Heart right ventricle (tissue), 16 donors: Measurements from ENCODE around the gene RXRA. TPM values are rescaled to one million over a fixed set of nuclear protein-coding genes. Genes with fewer than 3 reads are reported as not detected.

ENCODE experiments used
- ATAC-seq, 8 donors: fragments of 200-7000 bp; cut with Tn5 transposase; one replicate each; pipeline ENCODE4 v1.9.1; 2020; ENCODE audit warnings: mild to moderate bottlenecking in 8 of 8, moderate library complexity in 8 of 8, moderate number of reproducible peaks in 1 of 8
- DNase-seq, 2 donors: peaks; one replicate each; pipeline ENCODE4 v3.0.0-alpha.2; 2020
- H3K27ac ChIP-seq, 10 donors: fragments of 200-600 bp; sonication (generic) in 2 of 10; one replicate each; pipeline versions ENCODE4 v1.5.0 to v1.8.0; 2020 to 2022; ENCODE audit warnings: mild to moderate bottlenecking in 3 of 10
- H3K27me3 ChIP-seq, 7 donors: fragments of 200-600 bp; one replicate each; pipeline ENCODE4 v1.8.0; 2021 to 2022; ENCODE audit warnings: mild to moderate bottlenecking in 2 of 7
- H3K36me3 ChIP-seq, 9 donors: fragments of 200-600 bp; sonication (generic) in 1 of 9; one replicate each; pipeline versions ENCODE4 v1.5.0 to v1.8.0; 2020 to 2022; ENCODE audit warnings: mild to moderate bottlenecking in 2 of 9
- H3K4me1 ChIP-seq, 9 donors: fragments of 200-600 bp; sonication (generic) in 1 of 9; one replicate each; pipeline versions ENCODE4 v1.5.0 to v1.8.0; 2020 to 2022; ENCODE audit warnings: mild to moderate bottlenecking in 4 of 9
- H3K4me3 ChIP-seq, 10 donors: fragments of 200-600 bp; sonication (generic) in 2 of 10; one replicate each; pipeline versions ENCODE4 v1.5.0 to v1.8.0; 2020 to 2022; ENCODE audit warnings: mild to moderate bottlenecking in 7 of 10, moderate library complexity in 2 of 10
- H3K9me3 ChIP-seq, 11 donors: fragments of 200-600 bp in 10 of 11; sonication (generic) in 2 of 11; one replicate each; pipeline versions ENCODE4 v1.5.0 to v1.8.0; 2013 to 2022; ENCODE audit warnings: mild to moderate bottlenecking in 2 of 11, control low read depth in 1 of 11, moderate library complexity in 1 of 11
- WGBS, 2 donors: extraction: QIAGEN DNeasy Blood & Tissue Kit; methylation state at CpG; one replicate each; pipeline ENCODE4 v1.1.7; 2013; ENCODE audit warnings: inconsistent platforms in 1 of 2; 5-methylcytosine and 5-hydroxymethylcytosine counted together
- intact Hi-C, 10 donors: fragments of 100-400 bp; cut with DNase I; formaldehyde crosslinking; loops; one replicate each; pipeline versions ENCODE4 v1.11.1 to v1.14.2; 2022
- polyA plus RNA-seq, 2 donors: library from polyadenylated mRNA; stranded (reverse); fragments of 200-250 nt; gene quantifications; one replicate each; pipeline ENCODE4 v1.2.3, GENCODE V29; 2013
- total RNA-seq, 10 donors: library from RNA; stranded (reverse); fragmentation: NEBNext Ultra II Directional in 3 of 10; extraction: Animal tissue kit (Norgen Biotek cat#: 25700) in 3 of 10; gene quantifications; one replicate each; pipeline versions ENCODE4 v1.2.1 to v1.2.4, GENCODE V29; 2021 to 2023
- TF ChIP-seq, protein P1 (sequence below), 9 donors: fragments of 200-600 bp; sonication (generic) in 2 of 9; IDR thresholded peaks; one replicate each; pipeline versions ENCODE4 v1.5.0 to v1.8.0; 2021 to 2022; ENCODE audit warnings: antibody characterized with exemption in 9 of 9, mild to moderate bottlenecking in 5 of 9, moderate library complexity in 1 of 9
- donor health status: Arrhythmogenic right ventricular cardiomyopathy.
- donor health status: ischemic (EF 13 %, LVEDD 7.1; RV severe dilation, severe dysfunction).
- donor health status: healthy with polysubstance abuse.
- donor health status: DM: no; HTN: yes; CAD: no.
- donor health status: DM: no; HTN: no; CAD: no.
- donor health status: ischemic (EF 25% LVEDD 6.9; RV normal size, moderate dysfunction).
- donor health status: ischemic (EF 25% LVEDD 5.7; RV mildly dilated, moderate dysfunction).
- donor health status: healthy.
- donor health status: DM: yes; HTN: yes; CAD: no.
- donor health status: Ischemic cardiomyopathy.
- donor health status: ischemic (EF 35%, LVEDD 5.7; RV mildly dilated, moderate dysfunction).
- donor health status: nonischemic (EF 11% LVEDD 7.7; RV severe dilation, severe dysfunction).
- donor health status: DM: yes; HTN: yes; CAD: no.
- donor health status: PGD.
- donor health status: ischemic (EF 29% LVEDD 5.4; RV normal size, mild dysfunction).
- donor health status: nonischemic (EF 23%, LVEDD 6.1; RV moderate dilation, normal function).

The RXRA gene
- total and polyA plus RNA-seq, 12 donors = 22.6 to 92.3 (median 42.0) TPM

DNA sequence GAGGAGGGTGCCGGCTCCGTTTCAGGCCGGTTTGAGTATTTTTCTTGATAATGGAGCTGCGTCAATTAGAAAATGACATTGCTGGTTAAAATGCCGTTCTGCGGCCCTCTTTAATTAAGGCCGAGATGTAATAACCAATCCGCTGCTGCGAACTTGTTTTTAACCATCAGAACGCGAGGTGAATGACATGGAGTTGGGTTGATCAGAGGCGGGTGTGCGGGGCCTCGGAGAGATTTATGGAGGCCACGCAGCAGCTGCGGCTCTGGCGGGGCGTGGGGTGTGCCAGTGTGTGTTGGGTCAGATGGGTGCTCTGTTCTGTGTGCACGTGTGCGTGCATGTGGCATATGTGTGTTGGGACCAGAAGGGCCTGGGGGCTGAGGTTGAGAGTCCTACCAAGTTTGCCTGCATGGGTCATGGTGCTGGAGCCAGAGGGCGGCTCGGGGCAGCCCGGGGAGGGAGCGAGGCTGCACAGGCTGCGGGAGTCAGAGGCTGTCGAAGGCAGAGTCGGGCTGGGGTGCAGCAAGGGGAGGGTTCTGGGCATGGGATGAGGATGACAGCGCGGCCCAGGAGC, 25.4 kb downstream of the RXRA start:
- no peak for DNase-seq
- Histone ChIP-seq H3K4me1 (peaks cover 74 to 100% (median 98%) of the 10 kb centered on the region in 9 donors), H3K4me3 (no peak overlapping the region), H3K36me3 (peaks cover 0 to 5% (median 0%) of the 10 kb centered on the region in 9 donors), H3K9me3 (no peaks in the 10 kb centered on the region), H3K27me3 (no peaks in the 10 kb centered on the region), H3K27ac (peak overlapping the region in 2 of 10 donors; percentile 39 to 63)
- 80 to 86% methylated on average over 29 of the region's 29 CpGs for WGBS, 2 donors
- TF ChIP-seq, protein P1, sequence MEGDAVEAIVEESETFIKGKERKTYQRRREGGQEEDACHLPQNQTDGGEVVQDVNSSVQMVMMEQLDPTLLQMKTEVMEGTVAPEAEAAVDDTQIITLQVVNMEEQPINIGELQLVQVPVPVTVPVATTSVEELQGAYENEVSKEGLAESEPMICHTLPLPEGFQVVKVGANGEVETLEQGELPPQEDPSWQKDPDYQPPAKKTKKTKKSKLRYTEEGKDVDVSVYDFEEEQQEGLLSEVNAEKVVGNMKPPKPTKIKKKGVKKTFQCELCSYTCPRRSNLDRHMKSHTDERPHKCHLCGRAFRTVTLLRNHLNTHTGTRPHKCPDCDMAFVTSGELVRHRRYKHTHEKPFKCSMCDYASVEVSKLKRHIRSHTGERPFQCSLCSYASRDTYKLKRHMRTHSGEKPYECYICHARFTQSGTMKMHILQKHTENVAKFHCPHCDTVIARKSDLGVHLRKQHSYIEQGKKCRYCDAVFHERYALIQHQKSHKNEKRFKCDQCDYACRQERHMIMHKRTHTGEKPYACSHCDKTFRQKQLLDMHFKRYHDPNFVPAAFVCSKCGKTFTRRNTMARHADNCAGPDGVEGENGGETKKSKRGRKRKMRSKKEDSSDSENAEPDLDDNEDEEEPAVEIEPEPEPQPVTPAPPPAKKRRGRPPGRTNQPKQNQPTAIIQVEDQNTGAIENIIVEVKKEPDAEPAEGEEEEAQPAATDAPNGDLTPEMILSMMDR (IDR thresholded peaks at IDR 0.05) = no peak
- intact Hi-C loops = no loop called here
- no peak for ATAC-seq

GRCh38 chr9:134352247-134352933, 26.1 kb downstream of the RXRA start:
- Histone ChIP-seq H3K27me3 (no peaks in the 10 kb centered on the region), H3K36me3 (peaks cover 0 to 5% (median 0%) of the 10 kb centered on the region in 9 donors), H3K9me3 (no peaks in the 10 kb centered on the region), H3K4me3 (no peak overlapping the region), H3K27ac (peak overlapping the region in 3 of 10 donors; percentile 39 to 63 (median 44)), H3K4me1 (peaks cover 71 to 100% (median 100%) of the 10 kb centered on the region in 9 donors)
- intact Hi-C loops = no loop called here
- WGBS, 2 donors = 69 to 73% methylated on average over 18 of the region's 18 CpGs
- ATAC-seq (peak in 3 of 8 donors; percentile 6 to 23 (median 13)), DNase-seq (no peak)
- TF ChIP-seq, protein P1 (IDR thresholded peaks at IDR 0.05) = no peak

- WGBS, 2 donors = 50 to 54% methylated on average over 12 of the region's 12 CpGs
- DNase-seq = peak in 1 of 2 donors; percentile 67
These were observed 27.3 kb downstream of the RXRA start for GRCh38 chr9:134353539-134353938.

GRCh38 chr9:134355158-134355557, 28.9 kb downstream of the RXRA start:
- DNase-seq (no peak), ATAC-seq (no peak)
- TF ChIP-seq, protein P1 (IDR thresholded peaks at IDR 0.05) = no peak
- intact Hi-C loops = no loop called here
- Histone ChIP-seq H3K27me3 (no peaks in the 10 kb centered on the region), H3K27ac (peak overlapping the region in 1 of 10 donors; percentile 1), H3K36me3 (no peaks in the 10 kb centered on the region), H3K9me3 (no peaks in the 10 kb centered on the region), H3K4me3 (no peak overlapping the region), H3K4me1 (peaks cover 66 to 100% (median 100%) of the 10 kb centered on the region in 9 donors)
- WGBS, 2 donors = 66 to 69% methylated on average over 8 of the region's 8 CpGs

More at GRCh38 chr9:134353539-134353938, 27.3 kb downstream of the RXRA start:
- TF ChIP-seq, protein P1 (IDR thresholded peaks at IDR 0.05) = no peak
- Histone ChIP-seq H3K36me3 (peaks cover 0 to 5% (median 0%) of the 10 kb centered on the region in 9 donors), H3K27me3 (no peaks in the 10 kb centered on the region), H3K4me1 (peaks cover 72 to 100% (median 100%) of the 10 kb centered on the region in 9 donors), H3K27ac (peak overlapping the region in 3 of 10 donors; percentile 8 to 63 (median 49)), H3K4me3 (no peak overlapping the region), H3K9me3 (no peaks in the 10 kb centered on the region)
- intact Hi-C loops = no loop called here
- ATAC-seq = peak in 7 of 8 donors; percentile 17 to 71 (median 33)
